SK-N-MC (cell line): ENCODE data around the gene RAB7A.

Experiments
- EZH2 ChIP-seq: fragments of 200-600 bp; sonication (generic); IDR thresholded peaks from one replicate; pipeline ENCODE4 v1.6.1; 2017; ENCODE audit warnings: antibody characterized with exemption
- POLR2AphosphoS5 ChIP-seq: IDR thresholded peaks from 2 replicates; pipeline ENCODE4 v1.6.1; 2012; ENCODE audit warnings: mild to moderate bottlenecking, low read depth, low read length, borderline replicate concordance

DNA sequence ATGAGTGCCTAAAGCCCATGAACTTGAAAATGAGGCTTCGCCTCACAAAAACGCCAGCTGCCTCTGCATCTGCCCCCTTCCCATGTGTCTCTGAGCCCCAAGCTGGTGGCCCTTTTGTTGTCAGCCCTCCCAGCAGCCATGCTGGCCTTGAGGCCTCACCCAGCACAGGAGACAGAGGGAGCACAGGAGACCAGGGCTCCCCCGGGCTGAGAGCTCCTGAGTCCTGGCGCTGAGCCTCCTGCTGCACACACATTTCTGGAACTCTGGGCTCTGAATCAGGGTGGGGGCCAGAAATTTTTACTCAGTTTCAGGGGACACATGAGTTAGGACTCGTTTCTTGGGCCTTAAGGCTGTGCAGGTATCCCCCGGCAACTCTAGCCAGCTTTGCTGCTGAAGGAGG, 97.0 kb downstream of the RAB7A start:
- TF ChIP-seq POLR2AphosphoS5 (no peak), EZH2 (no peak)
